ENCODE data around the gene LILRB3. TPM values are rescaled to one million over a fixed set of nuclear protein-coding genes. Genes with fewer than 3 reads are reported as not detected.
"Not testable (repeated sequence)": the region's sequence is repeated elsewhere in the genome, so short reads cannot be mapped to it uniquely, and the experiment has no call there.

LILRB3 gene
- total and polyA plus RNA-seq, 2 experiments from 2014 or later, result not detected

DNA sequence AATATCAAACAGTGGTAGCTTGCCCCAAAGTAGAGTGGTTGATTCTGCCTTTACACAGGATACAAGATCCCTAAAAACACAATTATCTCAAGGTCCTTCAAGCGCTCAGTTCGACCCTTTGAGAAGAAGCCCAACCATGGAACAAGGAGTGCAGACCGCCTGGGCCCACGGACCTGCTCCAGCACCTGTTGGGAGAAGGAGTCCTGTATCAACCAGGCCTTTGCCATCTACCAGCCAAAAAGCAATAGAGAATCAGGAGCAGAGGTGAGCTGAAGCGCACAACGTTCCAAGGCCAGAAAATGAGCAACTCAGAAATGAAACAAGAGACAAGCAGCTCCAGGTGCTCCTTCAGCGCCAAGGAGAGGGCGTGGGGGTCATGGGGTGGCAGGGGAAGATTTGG is 6.3 kb upstream of the LILRB3 start:
- peaks cover 16% of the 10 kb centered on the region for H3K27me3 ChIP-seq (ENCODE audit: insufficient read depth)
- peaks cover 13% of the 10 kb centered on the region for H3K27me3 Mint-ChIP-seq (ENCODE audit: insufficient read depth, low read depth, poor library complexity)
- H3K36me3 Mint-ChIP-seq (ENCODE audit: low read depth), result no peaks in the 10 kb centered on the region
- H3K9me3 Mint-ChIP-seq, result peaks cover 7% of the 10 kb centered on the region; the same call in 2 of the 3 replicates
- H3K79me2 ChIP-seq (replicated peaks; ENCODE audit: insufficient read depth), result no peaks in the 10 kb centered on the region
- no peaks in the 10 kb centered on the region for H3F3A ChIP-seq (replicated peaks; ENCODE audit: low read depth)
- DNase-seq (ENCODE audit: low spot score) (no peak), ATAC-seq (no peak)
- H3K36me3 ChIP-seq (ENCODE audit: insufficient read depth), result no peaks in the 10 kb centered on the region
- no peaks in the 10 kb centered on the region for H4K20me1 ChIP-seq (replicated peaks; ENCODE audit: insufficient read depth)
- no peak overlapping the region for H2AFZ ChIP-seq
- 0 out of 2 replicates have a peak, but pooled peaks cover 3% of the 10 kb centered on the region for H3K9me2 ChIP-seq (ENCODE audit: insufficient read depth)
- no peaks in the 10 kb centered on the region; the same call in 2 of the 3 replicates for H3K4me1 Mint-ChIP-seq
- H3K4me2 ChIP-seq, result no peak overlapping the region
- no peak overlapping the region for H3K4me3 Mint-ChIP-seq
- no peak overlapping the region for H3K27ac Mint-ChIP-seq
- H3K4me3 ChIP-seq, result no peak overlapping the region
- TF ChIP-seq CREB1 (CRISPR knock-in tag; IDR thresholded peaks at IDR 0.05; ENCODE audit: low read depth) (no peak), POLR2AphosphoS5 (IDR thresholded peaks at IDR 0.05; ENCODE audit: low read depth) (no peak), EZH2 (IDR thresholded peaks at IDR 0.05; ENCODE audit: low read depth, unreplicated experiment) (no peak)
- TF ChIP-seq, protein P1, sequence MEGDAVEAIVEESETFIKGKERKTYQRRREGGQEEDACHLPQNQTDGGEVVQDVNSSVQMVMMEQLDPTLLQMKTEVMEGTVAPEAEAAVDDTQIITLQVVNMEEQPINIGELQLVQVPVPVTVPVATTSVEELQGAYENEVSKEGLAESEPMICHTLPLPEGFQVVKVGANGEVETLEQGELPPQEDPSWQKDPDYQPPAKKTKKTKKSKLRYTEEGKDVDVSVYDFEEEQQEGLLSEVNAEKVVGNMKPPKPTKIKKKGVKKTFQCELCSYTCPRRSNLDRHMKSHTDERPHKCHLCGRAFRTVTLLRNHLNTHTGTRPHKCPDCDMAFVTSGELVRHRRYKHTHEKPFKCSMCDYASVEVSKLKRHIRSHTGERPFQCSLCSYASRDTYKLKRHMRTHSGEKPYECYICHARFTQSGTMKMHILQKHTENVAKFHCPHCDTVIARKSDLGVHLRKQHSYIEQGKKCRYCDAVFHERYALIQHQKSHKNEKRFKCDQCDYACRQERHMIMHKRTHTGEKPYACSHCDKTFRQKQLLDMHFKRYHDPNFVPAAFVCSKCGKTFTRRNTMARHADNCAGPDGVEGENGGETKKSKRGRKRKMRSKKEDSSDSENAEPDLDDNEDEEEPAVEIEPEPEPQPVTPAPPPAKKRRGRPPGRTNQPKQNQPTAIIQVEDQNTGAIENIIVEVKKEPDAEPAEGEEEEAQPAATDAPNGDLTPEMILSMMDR (conservative IDR thresholded peaks at IDR 0.05; ENCODE audit: low read depth in 2 of 2), result no peak
- TF ChIP-seq, protein P2, sequence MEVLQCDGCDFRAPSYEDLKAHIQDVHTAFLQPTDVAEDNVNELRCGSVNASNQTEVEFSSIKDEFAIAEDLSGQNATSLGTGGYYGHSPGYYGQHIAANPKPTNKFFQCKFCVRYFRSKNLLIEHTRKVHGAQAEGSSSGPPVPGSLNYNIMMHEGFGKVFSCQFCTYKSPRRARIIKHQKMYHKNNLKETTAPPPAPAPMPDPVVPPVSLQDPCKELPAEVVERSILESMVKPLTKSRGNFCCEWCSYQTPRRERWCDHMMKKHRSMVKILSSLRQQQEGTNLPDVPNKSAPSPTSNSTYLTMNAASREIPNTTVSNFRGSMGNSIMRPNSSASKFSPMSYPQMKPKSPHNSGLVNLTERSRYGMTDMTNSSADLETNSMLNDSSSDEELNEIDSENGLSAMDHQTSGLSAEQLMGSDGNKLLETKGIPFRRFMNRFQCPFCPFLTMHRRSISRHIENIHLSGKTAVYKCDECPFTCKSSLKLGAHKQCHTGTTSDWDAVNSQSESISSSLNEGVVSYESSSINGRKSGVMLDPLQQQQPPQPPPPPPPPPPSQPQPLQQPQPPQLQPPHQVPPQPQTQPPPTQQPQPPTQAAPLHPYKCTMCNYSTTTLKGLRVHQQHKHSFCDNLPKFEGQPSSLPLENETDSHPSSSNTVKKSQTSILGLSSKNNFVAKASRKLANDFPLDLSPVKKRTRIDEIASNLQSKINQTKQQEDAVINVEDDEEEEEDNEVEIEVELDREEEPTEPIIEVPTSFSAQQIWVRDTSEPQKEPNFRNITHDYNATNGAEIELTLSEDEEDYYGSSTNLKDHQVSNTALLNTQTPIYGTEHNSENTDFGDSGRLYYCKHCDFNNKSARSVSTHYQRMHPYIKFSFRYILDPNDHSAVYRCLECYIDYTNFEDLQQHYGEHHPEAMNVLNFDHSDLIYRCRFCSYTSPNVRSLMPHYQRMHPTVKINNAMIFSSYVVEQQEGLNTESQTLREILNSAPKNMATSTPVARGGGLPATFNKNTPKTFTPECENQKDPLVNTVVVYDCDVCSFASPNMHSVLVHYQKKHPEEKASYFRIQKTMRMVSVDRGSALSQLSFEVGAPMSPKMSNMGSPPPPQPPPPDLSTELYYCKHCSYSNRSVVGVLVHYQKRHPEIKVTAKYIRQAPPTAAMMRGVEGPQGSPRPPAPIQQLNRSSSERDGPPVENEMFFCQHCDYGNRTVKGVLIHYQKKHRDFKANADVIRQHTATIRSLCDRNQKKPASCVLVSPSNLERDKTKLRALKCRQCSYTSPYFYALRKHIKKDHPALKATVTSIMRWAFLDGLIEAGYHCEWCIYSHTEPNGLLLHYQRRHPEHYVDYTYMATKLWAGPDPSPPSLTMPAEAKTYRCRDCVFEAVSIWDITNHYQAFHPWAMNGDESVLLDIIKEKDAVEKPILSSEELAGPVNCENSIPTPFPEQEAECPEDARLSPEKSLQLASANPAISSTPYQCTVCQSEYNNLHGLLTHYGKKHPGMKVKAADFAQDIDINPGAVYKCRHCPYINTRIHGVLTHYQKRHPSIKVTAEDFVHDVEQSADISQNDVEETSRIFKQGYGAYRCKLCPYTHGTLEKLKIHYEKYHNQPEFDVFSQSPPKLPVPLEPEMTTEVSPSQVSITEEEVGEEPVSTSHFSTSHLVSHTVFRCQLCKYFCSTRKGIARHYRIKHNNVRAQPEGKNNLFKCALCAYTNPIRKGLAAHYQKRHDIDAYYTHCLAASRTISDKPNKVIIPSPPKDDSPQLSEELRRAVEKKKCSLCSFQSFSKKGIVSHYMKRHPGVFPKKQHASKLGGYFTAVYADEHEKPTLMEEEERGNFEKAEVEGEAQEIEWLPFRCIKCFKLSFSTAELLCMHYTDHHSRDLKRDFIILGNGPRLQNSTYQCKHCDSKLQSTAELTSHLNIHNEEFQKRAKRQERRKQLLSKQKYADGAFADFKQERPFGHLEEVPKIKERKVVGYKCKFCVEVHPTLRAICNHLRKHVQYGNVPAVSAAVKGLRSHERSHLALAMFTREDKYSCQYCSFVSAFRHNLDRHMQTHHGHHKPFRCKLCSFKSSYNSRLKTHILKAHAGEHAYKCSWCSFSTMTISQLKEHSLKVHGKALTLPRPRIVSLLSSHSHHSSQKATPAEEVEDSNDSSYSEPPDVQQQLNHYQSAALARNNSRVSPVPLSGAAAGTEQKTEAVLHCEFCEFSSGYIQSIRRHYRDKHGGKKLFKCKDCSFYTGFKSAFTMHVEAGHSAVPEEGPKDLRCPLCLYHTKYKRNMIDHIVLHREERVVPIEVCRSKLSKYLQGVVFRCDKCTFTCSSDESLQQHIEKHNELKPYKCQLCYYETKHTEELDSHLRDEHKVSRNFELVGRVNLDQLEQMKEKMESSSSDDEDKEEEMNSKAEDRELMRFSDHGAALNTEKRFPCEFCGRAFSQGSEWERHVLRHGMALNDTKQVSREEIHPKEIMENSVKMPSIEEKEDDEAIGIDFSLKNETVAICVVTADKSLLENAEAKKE (CRISPR knock-in tag; IDR thresholded peaks at IDR 0.05), result no peak
- H3K4me1 ChIP-seq (ENCODE audit: insufficient read depth), result no peaks in the 10 kb centered on the region
- H3K27ac ChIP-seq (ENCODE audit: low read depth), result no peak overlapping the region

DNA sequence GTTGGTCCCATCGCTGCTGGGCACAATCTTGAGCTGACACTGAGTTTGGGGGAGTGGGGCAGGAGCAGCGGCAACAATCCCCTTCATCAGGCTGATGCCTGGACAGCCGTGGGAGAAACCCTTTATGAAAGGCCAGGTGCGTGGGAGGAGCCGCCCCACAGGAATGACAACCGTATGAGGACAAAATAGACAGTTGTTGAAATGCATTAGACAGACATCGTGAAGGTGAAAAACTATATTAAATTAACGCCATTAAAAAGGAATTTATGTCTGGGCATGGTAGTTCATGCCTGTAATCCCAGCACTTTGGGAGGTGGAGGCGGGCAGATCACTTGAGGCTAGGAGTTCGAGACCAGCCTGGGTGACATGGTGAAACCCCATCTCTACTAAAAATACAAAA is 1.8 kb upstream of the LILRB3 start:
- H3K4me3 ChIP-seq; ATAC-seq; H2AFZ ChIP-seq; DNase-seq (ENCODE audit: low spot score); H3K4me2 ChIP-seq; H3K27me3 Mint-ChIP-seq (ENCODE audit: insufficient read depth, low read depth, poor library complexity); H4K20me1 ChIP-seq (replicated peaks; ENCODE audit: insufficient read depth); H3K36me3 ChIP-seq (ENCODE audit: insufficient read depth); H3K9me2 ChIP-seq (ENCODE audit: insufficient read depth); H3K4me1 ChIP-seq (ENCODE audit: insufficient read depth); H3K79me2 ChIP-seq (replicated peaks; ENCODE audit: insufficient read depth); H3K27ac ChIP-seq (ENCODE audit: low read depth); H3K27me3 ChIP-seq (ENCODE audit: insufficient read depth); H3K36me3 Mint-ChIP-seq (ENCODE audit: low read depth); H3K4me3 Mint-ChIP-seq; H3K9me3 Mint-ChIP-seq; H3K4me1 Mint-ChIP-seq; H3K27ac Mint-ChIP-seq; H3F3A ChIP-seq (replicated peaks; ENCODE audit: low read depth): not testable (repeated sequence)

DNA sequence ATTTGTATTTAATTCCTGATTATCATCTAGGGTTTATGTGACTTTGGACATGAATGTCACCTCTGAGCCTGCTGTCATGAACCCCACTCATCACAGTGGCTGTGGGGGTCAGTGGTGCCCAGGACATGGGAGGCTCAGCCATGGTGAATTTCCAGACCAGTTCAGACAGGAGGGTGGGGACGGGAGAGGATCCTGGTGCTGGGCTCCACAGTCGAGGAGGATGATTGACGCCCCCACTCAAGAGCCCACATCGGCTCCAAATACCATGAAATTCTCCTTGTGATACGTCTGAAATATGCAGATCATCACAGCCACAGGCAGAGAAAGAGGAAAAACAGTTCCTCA is 1.1 kb upstream of the LILRB3 start:
- H3K4me1 Mint-ChIP-seq; H3F3A ChIP-seq (replicated peaks; ENCODE audit: low read depth); H3K9me3 Mint-ChIP-seq; H3K9me2 ChIP-seq (ENCODE audit: insufficient read depth); H3K27ac Mint-ChIP-seq; H3K4me2 ChIP-seq; H3K4me3 ChIP-seq; H4K20me1 ChIP-seq (replicated peaks; ENCODE audit: insufficient read depth); H3K4me1 ChIP-seq (ENCODE audit: insufficient read depth); H3K36me3 Mint-ChIP-seq (ENCODE audit: low read depth); ATAC-seq; H3K4me3 Mint-ChIP-seq; H3K27me3 Mint-ChIP-seq (ENCODE audit: insufficient read depth, low read depth, poor library complexity); H3K27me3 ChIP-seq (ENCODE audit: insufficient read depth); H2AFZ ChIP-seq; DNase-seq (ENCODE audit: low spot score); H3K36me3 ChIP-seq (ENCODE audit: insufficient read depth); H3K79me2 ChIP-seq (replicated peaks; ENCODE audit: insufficient read depth); H3K27ac ChIP-seq (ENCODE audit: low read depth): not testable (repeated sequence)

All from GM23338 (cell line).